ENCODE measurements around the gene LYPD3. TPM values are rescaled to one million over a fixed set of nuclear protein-coding genes. Genes with fewer than 3 reads are reported as not detected.

The LYPD3 gene
- total and polyA plus RNA-seq, 5 experiments from 2014 or later = 5.4 to 9.3 (median 6.2) TPM

GRCh38 chr19:43468354-43469159 lies 3.1 kb upstream of the LYPD3 start:
- no peaks in the 10 kb centered on the region for H3K36me3 Mint-ChIP-seq
- H3K4me3 Mint-ChIP-seq = peak overlapping the region; percentile 32 to 79 (median 66)
- no peaks in the 10 kb centered on the region for H3K27me3 Mint-ChIP-seq
- H3K4me1 Mint-ChIP-seq = peaks cover 32 to 79% (median 76%) of the 10 kb centered on the region in 4 donors
- peak overlapping the region; percentile 89 to 100 (median 99) for H3K27ac Mint-ChIP-seq
- ATAC-seq (no peak), DNase-seq (peak in 3 of 10 donors; percentile 32 to 52 (median 34))
- POLR2A ChIA-PET = interaction anchor here (0.5 to 2.3 kb wide), 5 partner anchors 22 to 229 kb away, joined by 3 to 14 read pairs (median 4); partner anchors contain the start of genes PHLDB3 and ZNF575
- H3K9me3 Mint-ChIP-seq = no peaks in the 10 kb centered on the region

GRCh38 chr19:43467730-43468129 lies 2.3 kb upstream of the LYPD3 start:
- POLR2A ChIA-PET = interaction anchor here (0.7 kb wide), 1 partner anchor 230 kb away, joined by 3 read pairs; no protein-coding TSS in a partner anchor
- Mint-ChIP-seq H3K9me3 (no peaks in the 10 kb centered on the region), H3K27me3 (no peaks in the 10 kb centered on the region), H3K4me3 (peak overlapping the region in 5 of 10 donors; percentile 32 to 79 (median 56)), H3K4me1 (peaks cover 30 to 81% (median 74%) of the 10 kb centered on the region in 4 donors), H3K36me3 (no peaks in the 10 kb centered on the region), H3K27ac (peak overlapping the region; percentile 89 to 100 (median 99))
- ATAC-seq (no peak), DNase-seq (no peak)

- POLR2A ChIA-PET = interaction anchor here (5.1 kb wide), 1 partner anchor 37 kb away, joined by 70 read pairs; the partner anchor contains the start of gene PHLDB3
- Mint-ChIP-seq H3K36me3 (no peaks in the 10 kb centered on the region), H3K4me3 (peak overlapping the region in 6 of 10 donors; percentile 5 to 56 (median 20)), H3K27me3 (no peaks in the 10 kb centered on the region), H3K4me1 (peaks cover 28 to 81% (median 73%) of the 10 kb centered on the region in 4 donors), H3K9me3 (no peaks in the 10 kb centered on the region), H3K27ac (peak overlapping the region; percentile 44 to 99 (median 98))
- DNase-seq (no peak), ATAC-seq (no peak)
Observed at GRCh38 chr19:43467276-43467675, 1.9 kb upstream of the LYPD3 start.

- Mint-ChIP-seq H3K4me3 (peak overlapping the region in 3 of 10 donors; percentile 5 to 56 (median 36)), H3K27me3 (no peaks in the 10 kb centered on the region)
- POLR2A ChIA-PET = interaction anchor here (4.3 to 5.1 kb wide), 3 partner anchors 7 to 38 kb away, joined by 51 to 71 read pairs (median 70); partner anchors contain the start of gene PHLDB3
Observed at GRCh38 chr19:43466793-43467192, 1.4 kb upstream of the LYPD3 start.

GRCh38 chr19:43464134-43464775 lies 1.2 kb downstream of the LYPD3 start:
- Mint-ChIP-seq H3K4me3 (peak overlapping the region; percentile 81 to 98 (median 94)), H3K36me3 (peaks cover 0 to 2% (median 0%) of the 10 kb centered on the region in 3 donors)
- no peak for ATAC-seq

More at GRCh38 chr19:43466793-43467192, 1.4 kb upstream of the LYPD3 start:
- H3K9me3 Mint-ChIP-seq = no peaks in the 10 kb centered on the region
- no peaks in the 10 kb centered on the region for H3K36me3 Mint-ChIP-seq
- H3K4me1 Mint-ChIP-seq = peaks cover 31 to 81% (median 74%) of the 10 kb centered on the region in 4 donors
- DNase-seq (no peak), ATAC-seq (no peak)
- H3K27ac Mint-ChIP-seq = peak overlapping the region in 9 of 10 donors; percentile 44 to 99 (median 99)

GRCh38 chr19:43463381-43464133 lies 1.9 kb downstream of the LYPD3 start:
- H3K4me1 Mint-ChIP-seq = peaks cover 36 to 64% (median 55%) of the 10 kb centered on the region in 4 donors
- H3K36me3 Mint-ChIP-seq = peaks cover 0 to 2% (median 0%) of the 10 kb centered on the region in 3 donors
- no peaks in the 10 kb centered on the region for H3K27me3 Mint-ChIP-seq
- peak overlapping the region; percentile 95 to 100 (median 99) for H3K27ac Mint-ChIP-seq
- H3K4me3 Mint-ChIP-seq = peak overlapping the region; percentile 81 to 98 (median 94)
- POLR2A ChIA-PET = interaction anchor here (0.6 to 5.1 kb wide), 24 partner anchors 9 to 205 kb away, joined by 3 to 71 read pairs (median 4); partner anchors contain the start of genes IRGQ, PHLDB3, ZNF575 and ZNF576
- ATAC-seq = peak; percentile 80 to 81
- peak; percentile 98 to 100 (median 100) for DNase-seq
- H3K9me3 Mint-ChIP-seq = no peaks in the 10 kb centered on the region

More at GRCh38 chr19:43464134-43464775, 1.2 kb downstream of the LYPD3 start:
- Mint-ChIP-seq H3K27me3 (no peaks in the 10 kb centered on the region), H3K4me1 (peaks cover 38 to 71% (median 62%) of the 10 kb centered on the region in 4 donors), H3K9me3 (no peaks in the 10 kb centered on the region), H3K27ac (peak overlapping the region; percentile 95 to 100 (median 99))
- POLR2A ChIA-PET = interaction anchor here (0.5 to 5.1 kb wide), 23 partner anchors 10 to 204 kb away, joined by 3 to 71 read pairs (median 4); partner anchors contain the start of genes IRGQ, PHLDB3, ZNF575 and ZNF576
- DNase-seq = peak in 1 of 10 donors; percentile 68

- Mint-ChIP-seq H3K4me1 (peaks cover 29 to 57% (median 49%) of the 10 kb centered on the region in 4 donors), H3K27me3 (no peaks in the 10 kb centered on the region), H3K36me3 (peaks cover 0 to 2% (median 0%) of the 10 kb centered on the region in 3 donors), H3K4me3 (peak overlapping the region; percentile 81 to 98 (median 94)), H3K27ac (peak overlapping the region; percentile 63 to 100 (median 99)), H3K9me3 (no peaks in the 10 kb centered on the region)
- ATAC-seq (no peak), DNase-seq (no peak)
- POLR2A ChIA-PET = interaction anchor here (0.6 to 5.1 kb wide), 17 partner anchors 9 to 206 kb away, joined by 3 to 71 read pairs (median 8); partner anchors contain the start of genes IRGQ, PHLDB3, ZNF575 and ZNF576
Observed at GRCh38 chr19:43462785-43463380, 2.5 kb downstream of the LYPD3 start.

- no peak for ATAC-seq
- H3K36me3 Mint-ChIP-seq = peaks cover 0 to 2% (median 0%) of the 10 kb centered on the region in 3 donors
- H3K27ac Mint-ChIP-seq = peak overlapping the region; percentile 60 to 100 (median 99)
Observed at GRCh38 chr19:43462383-43462782, 3.0 kb downstream of the LYPD3 start.

GRCh38 chr19:43461303-43461702 lies 4.1 kb downstream of the LYPD3 start:
- no peaks in the 10 kb centered on the region for H3K27me3 Mint-ChIP-seq
- peaks cover 27 to 47% (median 38%) of the 10 kb centered on the region in 4 donors for H3K4me1 Mint-ChIP-seq
- no peak for ATAC-seq
- peak overlapping the region in 9 of 10 donors; percentile 9 to 92 (median 55) for H3K27ac Mint-ChIP-seq
- H3K36me3 Mint-ChIP-seq = peaks cover 0 to 2% (median 0%) of the 10 kb centered on the region in 3 donors
- POLR2A ChIA-PET = interaction anchor here (0.6 to 2.0 kb wide), 2 partner anchors 13 to 58 kb away, joined by 5 to 6 read pairs; no protein-coding TSS in a partner anchor
- H3K4me3 Mint-ChIP-seq = peak overlapping the region in 6 of 10 donors; percentile 18 to 90 (median 66)
- no peak for DNase-seq
- H3K9me3 Mint-ChIP-seq = no peaks in the 10 kb centered on the region

More at GRCh38 chr19:43462383-43462782, 3.0 kb downstream of the LYPD3 start:
- no peaks in the 10 kb centered on the region for H3K27me3 Mint-ChIP-seq
- peak overlapping the region; percentile 81 to 98 (median 94) for H3K4me3 Mint-ChIP-seq
- peaks cover 29 to 52% (median 44%) of the 10 kb centered on the region in 4 donors for H3K4me1 Mint-ChIP-seq
- POLR2A ChIA-PET = interaction anchor here (0.9 to 5.1 kb wide), 11 partner anchors 9 to 132 kb away, joined by 3 to 71 read pairs (median 14); partner anchors contain the start of genes PHLDB3 and ZNF575
- DNase-seq = no peak
- no peaks in the 10 kb centered on the region for H3K9me3 Mint-ChIP-seq

- peaks cover 22 to 39% (median 33%) of the 10 kb centered on the region in 4 donors for H3K4me1 Mint-ChIP-seq
- H3K27me3 Mint-ChIP-seq = no peaks in the 10 kb centered on the region
- H3K9me3 Mint-ChIP-seq = no peaks in the 10 kb centered on the region
- no peak for ATAC-seq
- POLR2A ChIA-PET = interaction anchor here (0.7 to 2.0 kb wide), 5 partner anchors 21 to 102 kb away, joined by 3 to 6 read pairs (median 3); partner anchors contain the start of gene ZNF575
- peak overlapping the region in 4 of 10 donors; percentile 0 to 81 (median 36) for H3K4me3 Mint-ChIP-seq
- H3K27ac Mint-ChIP-seq = peak overlapping the region in 4 of 10 donors; percentile 15 to 92 (median 50)
- no peak for DNase-seq
- peaks cover 0 to 2% (median 0%) of the 10 kb centered on the region in 3 donors for H3K36me3 Mint-ChIP-seq
Observed at GRCh38 chr19:43460362-43461016, 4.9 kb downstream of the LYPD3 start.
